ENCODE results near the gene SPAG16. TPM values are rescaled to one million over a fixed set of nuclear protein-coding genes. Genes with fewer than 3 reads are reported as not detected.

Gene SPAG16
- total RNA-seq, 1 donor from 2014 or later: 38.6 TPM

DNA sequence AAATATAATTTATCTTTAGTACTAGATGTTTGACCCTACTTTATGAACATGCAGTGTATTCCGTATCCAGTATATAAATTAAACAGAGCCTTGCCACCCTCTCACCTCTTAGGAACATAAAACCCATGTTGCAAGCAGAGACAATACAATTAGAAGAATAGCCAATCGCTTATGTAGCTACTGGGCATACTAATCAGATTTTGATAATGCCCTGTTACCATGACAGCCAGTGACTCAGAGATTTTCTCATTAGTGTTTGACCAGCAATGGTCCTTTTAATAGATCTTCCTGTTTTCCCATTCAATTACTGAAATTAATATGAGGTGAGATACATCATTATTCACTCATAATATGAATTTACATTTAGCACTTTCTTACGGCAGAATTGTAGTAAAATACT, 579.3 kb downstream of the SPAG16 start:
- Histone ChIP-seq H3K27me3 (ENCODE audit: control insufficient read depth in 3 of 3, insufficient read depth in 3 of 3, low read length in 3 of 3) (no peaks in the 10 kb centered on the region), H3K4me1 (ENCODE audit: control insufficient read depth in 3 of 3, insufficient read depth in 3 of 3, low read length in 3 of 3) (no peaks in the 10 kb centered on the region), H3K9me3 (ENCODE audit: control insufficient read depth in 3 of 3, low read length in 3 of 3) (peaks cover 0 to 2% (median 0%) of the 10 kb centered on the region in 3 donors), H3K4me3 (ENCODE audit: low read length in 3 of 3) (no peak overlapping the region), H3K27ac (ENCODE audit: low read depth, low read length) (no peak overlapping the region), H3K36me3 (ENCODE audit: control insufficient read depth in 3 of 3, insufficient read depth in 3 of 3, low read length in 3 of 3) (no peaks in the 10 kb centered on the region), H3K9ac (ENCODE audit: low read depth in 1 of 3, low read length in 3 of 3) (no peak overlapping the region)

DNA sequence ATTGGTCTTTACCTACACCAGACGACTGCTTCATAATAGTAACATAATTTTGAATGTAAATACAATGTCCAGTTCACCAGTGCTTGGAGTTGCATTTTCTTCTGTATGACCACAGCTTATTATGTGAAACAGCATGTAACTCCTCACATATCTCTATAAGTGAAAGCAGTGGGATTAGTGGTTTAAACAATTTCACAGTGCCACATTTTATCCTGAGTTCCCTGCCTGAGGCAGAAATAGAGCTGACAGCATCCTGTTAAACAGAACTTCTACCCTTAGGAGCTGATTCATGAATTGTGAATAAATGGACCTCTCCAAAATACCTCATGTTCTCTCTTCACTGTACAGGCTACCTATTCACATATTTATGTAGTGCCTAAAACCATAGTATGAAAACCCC, 584.3 kb downstream of the SPAG16 start:
- no peak overlapping the region for H3K27ac ChIP-seq (ENCODE audit: low read depth, low read length)
- H3K9me3 ChIP-seq (ENCODE audit: control insufficient read depth in 3 of 3, low read length in 3 of 3): peaks cover 0 to 2% (median 0%) of the 10 kb centered on the region in 3 donors
- no peaks in the 10 kb centered on the region for H3K4me1 ChIP-seq (ENCODE audit: control insufficient read depth in 3 of 3, insufficient read depth in 3 of 3, low read length in 3 of 3)
- no peaks in the 10 kb centered on the region for H3K36me3 ChIP-seq (ENCODE audit: control insufficient read depth in 3 of 3, insufficient read depth in 3 of 3, low read length in 3 of 3)
- H3K27me3 ChIP-seq (ENCODE audit: control insufficient read depth in 3 of 3, insufficient read depth in 3 of 3, low read length in 3 of 3): no peaks in the 10 kb centered on the region
- H3K9ac ChIP-seq (ENCODE audit: low read depth in 1 of 3, low read length in 3 of 3): no peak overlapping the region
- no peak overlapping the region for H3K4me3 ChIP-seq (ENCODE audit: low read length in 3 of 3)

DNA sequence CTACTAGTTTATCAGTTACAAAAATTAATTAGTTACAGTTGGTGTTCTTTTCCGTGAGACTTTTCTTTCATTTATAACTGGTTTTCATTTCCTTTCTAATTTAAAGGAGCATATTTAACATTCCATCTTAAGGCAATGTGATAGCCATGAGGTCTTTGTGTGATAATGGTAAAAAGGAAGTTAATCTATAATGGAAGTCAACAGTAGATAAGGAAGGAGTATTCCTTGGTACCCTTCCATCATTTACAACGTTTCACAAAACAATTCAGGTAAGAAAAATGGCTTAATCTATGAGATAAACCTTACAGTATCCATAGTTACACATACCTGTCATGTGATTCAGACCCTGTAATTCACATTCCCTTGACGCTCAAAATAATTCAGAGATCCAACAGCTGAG, 601.2 kb downstream of the SPAG16 start:
- H3K36me3 ChIP-seq (ENCODE audit: control insufficient read depth in 3 of 3, insufficient read depth in 3 of 3, low read length in 3 of 3): no peaks in the 10 kb centered on the region

DNA sequence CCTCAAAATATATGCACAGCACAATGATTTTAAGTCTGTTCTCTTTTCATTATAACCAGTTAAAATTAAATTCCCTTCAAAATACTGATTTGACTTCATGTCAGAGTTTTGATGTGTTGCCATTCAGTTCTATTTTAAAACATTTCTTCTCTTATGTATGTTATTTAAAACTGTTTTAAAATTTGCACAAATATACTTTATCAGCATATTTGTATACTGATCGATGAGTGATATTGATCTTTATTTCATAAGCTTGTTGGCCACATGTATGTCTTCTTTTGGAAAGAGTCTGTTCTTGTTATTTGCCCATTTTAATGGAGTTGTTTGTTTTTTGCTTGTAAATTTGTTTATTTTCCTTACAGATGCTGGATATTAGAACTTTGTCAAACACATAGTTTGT, 630.2 kb downstream of the SPAG16 start:
- Histone ChIP-seq H3K27me3 (ENCODE audit: control insufficient read depth in 3 of 3, insufficient read depth in 3 of 3, low read length in 3 of 3) (no peaks in the 10 kb centered on the region), H3K4me3 (ENCODE audit: low read length in 3 of 3) (no peak overlapping the region), H3K27ac (ENCODE audit: low read depth, low read length) (no peak overlapping the region), H3K4me1 (ENCODE audit: control insufficient read depth in 3 of 3, insufficient read depth in 3 of 3, low read length in 3 of 3) (no peaks in the 10 kb centered on the region), H3K9ac (ENCODE audit: low read depth in 1 of 3, low read length in 3 of 3) (no peak overlapping the region), H3K9me3 (ENCODE audit: control insufficient read depth in 3 of 3, low read length in 3 of 3) (peaks cover 0 to 4% (median 2%) of the 10 kb centered on the region in 3 donors), H3K36me3 (ENCODE audit: control insufficient read depth in 3 of 3, insufficient read depth in 3 of 3, low read length in 3 of 3) (no peaks in the 10 kb centered on the region)

More for the DNA sequence above, 601.2 kb downstream of the SPAG16 start:
- Histone ChIP-seq H3K9ac (ENCODE audit: low read depth in 1 of 3, low read length in 3 of 3) (no peak overlapping the region), H3K9me3 (ENCODE audit: control insufficient read depth in 3 of 3, low read length in 3 of 3) (no peaks in the 10 kb centered on the region), H3K27ac (ENCODE audit: low read depth, low read length) (no peak overlapping the region), H3K4me1 (ENCODE audit: control insufficient read depth in 3 of 3, insufficient read depth in 3 of 3, low read length in 3 of 3) (no peaks in the 10 kb centered on the region), H3K27me3 (ENCODE audit: control insufficient read depth in 3 of 3, insufficient read depth in 3 of 3, low read length in 3 of 3) (no peaks in the 10 kb centered on the region), H3K4me3 (ENCODE audit: low read length in 3 of 3) (no peak overlapping the region)

DNA sequence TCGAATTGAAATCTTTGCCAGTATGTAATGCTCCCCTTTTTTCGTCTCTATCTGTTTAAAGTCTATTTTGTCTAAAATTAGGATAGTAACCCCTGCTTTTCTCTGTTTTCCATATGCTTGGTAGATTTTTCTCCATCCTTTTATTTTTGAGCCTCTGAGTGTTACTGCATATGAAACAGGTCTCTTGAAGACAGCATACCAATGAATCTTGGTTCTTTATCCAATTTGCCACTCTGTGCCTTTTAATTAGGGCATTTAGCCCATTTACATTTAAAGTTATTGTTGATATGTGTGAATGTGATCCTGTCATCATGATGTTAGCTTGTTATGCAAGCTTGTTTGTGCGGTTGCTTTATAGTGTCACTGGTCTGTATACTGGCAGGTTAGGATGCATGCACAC, 635.8 kb downstream of the SPAG16 start:
- no peak overlapping the region for H3K27ac ChIP-seq (ENCODE audit: low read depth, low read length)
- H3K4me3 ChIP-seq (ENCODE audit: low read length in 3 of 3): no peak overlapping the region
- no peaks in the 10 kb centered on the region for H3K27me3 ChIP-seq (ENCODE audit: control insufficient read depth in 3 of 3, insufficient read depth in 3 of 3, low read length in 3 of 3)
- no peaks in the 10 kb centered on the region for H3K4me1 ChIP-seq (ENCODE audit: control insufficient read depth in 3 of 3, insufficient read depth in 3 of 3, low read length in 3 of 3)
- H3K9ac ChIP-seq (ENCODE audit: low read depth in 1 of 3, low read length in 3 of 3): no peak overlapping the region
- peaks cover 5 to 11% (median 8%) of the 10 kb centered on the region in 3 donors for H3K9me3 ChIP-seq (ENCODE audit: control insufficient read depth in 3 of 3, low read length in 3 of 3)
- no peaks in the 10 kb centered on the region for H3K36me3 ChIP-seq (ENCODE audit: control insufficient read depth in 3 of 3, insufficient read depth in 3 of 3, low read length in 3 of 3)

DNA sequence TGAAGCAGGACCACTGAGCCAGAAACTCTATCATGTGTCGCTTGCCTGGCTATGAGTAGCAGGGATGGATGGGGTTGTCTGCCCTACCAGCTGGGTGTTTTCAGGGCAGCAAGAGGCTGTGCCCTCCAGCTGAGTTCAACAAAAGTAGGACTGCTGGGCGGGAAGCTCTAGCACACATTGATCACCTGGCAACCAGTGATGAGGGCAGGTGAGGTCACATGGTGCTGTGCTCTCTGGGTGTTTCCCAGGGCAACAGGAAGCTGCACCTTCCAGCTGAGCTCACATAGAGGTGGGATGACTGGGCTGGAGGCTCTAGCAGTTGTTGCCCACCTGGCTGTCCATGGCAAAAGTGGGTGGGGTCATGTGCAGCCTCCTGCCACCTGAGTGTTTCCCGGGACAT, 639.3 kb downstream of the SPAG16 start:
- Histone ChIP-seq H3K9me3 (ENCODE audit: control insufficient read depth in 3 of 3, low read length in 3 of 3) (peaks cover 5 to 11% (median 8%) of the 10 kb centered on the region in 3 donors), H3K36me3 (ENCODE audit: control insufficient read depth in 3 of 3, insufficient read depth in 3 of 3, low read length in 3 of 3) (no peaks in the 10 kb centered on the region), H3K4me1 (ENCODE audit: control insufficient read depth in 3 of 3, insufficient read depth in 3 of 3, low read length in 3 of 3) (no peaks in the 10 kb centered on the region), H3K9ac (ENCODE audit: low read depth in 1 of 3, low read length in 3 of 3) (no peak overlapping the region), H3K27ac (ENCODE audit: low read depth, low read length) (no peak overlapping the region), H3K27me3 (ENCODE audit: control insufficient read depth in 3 of 3, insufficient read depth in 3 of 3, low read length in 3 of 3) (no peaks in the 10 kb centered on the region), H3K4me3 (ENCODE audit: low read length in 3 of 3) (no peak overlapping the region)

DNA sequence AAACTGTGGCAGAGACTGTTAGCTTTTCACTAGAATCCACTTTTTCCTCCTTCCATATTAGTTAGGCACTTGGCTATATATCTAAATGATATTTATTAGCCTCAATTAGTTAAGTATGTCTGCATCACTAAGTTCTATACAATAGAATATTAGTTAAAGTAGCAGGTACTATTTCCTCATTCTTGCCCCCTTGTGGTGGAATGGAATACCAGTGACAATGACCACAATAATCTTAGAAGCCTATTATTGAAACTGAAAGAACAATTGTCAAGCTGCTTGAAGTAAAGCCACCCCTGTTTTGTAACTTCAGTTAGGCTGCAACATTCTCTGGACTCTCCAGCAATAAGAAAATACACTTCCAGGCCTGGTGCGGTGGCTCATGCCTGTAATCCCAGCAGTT, 650.3 kb downstream of the SPAG16 start:
- no peaks in the 10 kb centered on the region for H3K36me3 ChIP-seq (ENCODE audit: control insufficient read depth in 3 of 3, insufficient read depth in 3 of 3, low read length in 3 of 3)
- no peaks in the 10 kb centered on the region for H3K4me1 ChIP-seq (ENCODE audit: control insufficient read depth in 3 of 3, insufficient read depth in 3 of 3, low read length in 3 of 3)

DNA sequence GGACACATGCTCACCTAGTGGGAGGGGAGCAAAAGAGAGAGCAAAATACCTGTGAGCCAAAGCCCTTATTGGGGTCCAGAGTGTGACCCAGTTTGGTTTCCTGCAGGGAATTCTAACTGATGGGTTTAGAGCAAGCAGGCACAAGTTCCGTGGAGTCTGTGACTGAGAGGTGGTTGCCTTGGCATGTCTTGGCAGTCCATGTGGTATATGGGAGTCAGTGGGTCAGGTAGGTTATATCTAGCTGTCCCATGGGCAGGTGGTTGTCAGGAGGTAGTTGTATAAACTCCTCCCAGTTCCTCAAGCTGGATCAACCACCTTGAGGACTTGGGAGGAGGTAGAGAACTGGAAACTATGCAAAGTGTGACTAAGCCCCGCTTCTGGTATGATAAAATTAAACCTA, 673.8 kb downstream of the SPAG16 start:
- Histone ChIP-seq H3K4me1 (ENCODE audit: control insufficient read depth in 3 of 3, insufficient read depth in 3 of 3, low read length in 3 of 3) (no peaks in the 10 kb centered on the region), H3K9ac (ENCODE audit: low read depth in 1 of 3, low read length in 3 of 3) (no peak overlapping the region), H3K27ac (ENCODE audit: low read depth, low read length) (no peak overlapping the region), H3K9me3 (ENCODE audit: control insufficient read depth in 3 of 3, low read length in 3 of 3) (no peaks in the 10 kb centered on the region), H3K36me3 (ENCODE audit: control insufficient read depth in 3 of 3, insufficient read depth in 3 of 3, low read length in 3 of 3) (no peaks in the 10 kb centered on the region), H3K27me3 (ENCODE audit: control insufficient read depth in 3 of 3, insufficient read depth in 3 of 3, low read length in 3 of 3) (no peaks in the 10 kb centered on the region), H3K4me3 (ENCODE audit: low read length in 3 of 3) (no peak overlapping the region)

More for the DNA sequence above, 650.3 kb downstream of the SPAG16 start:
- Histone ChIP-seq H3K27ac (ENCODE audit: low read depth, low read length) (no peak overlapping the region), H3K27me3 (ENCODE audit: control insufficient read depth in 3 of 3, insufficient read depth in 3 of 3, low read length in 3 of 3) (no peaks in the 10 kb centered on the region), H3K9ac (ENCODE audit: low read depth in 1 of 3, low read length in 3 of 3) (no peak overlapping the region), H3K4me3 (ENCODE audit: low read length in 3 of 3) (no peak overlapping the region), H3K9me3 (ENCODE audit: control insufficient read depth in 3 of 3, low read length in 3 of 3) (no peaks in the 10 kb centered on the region)

DNA sequence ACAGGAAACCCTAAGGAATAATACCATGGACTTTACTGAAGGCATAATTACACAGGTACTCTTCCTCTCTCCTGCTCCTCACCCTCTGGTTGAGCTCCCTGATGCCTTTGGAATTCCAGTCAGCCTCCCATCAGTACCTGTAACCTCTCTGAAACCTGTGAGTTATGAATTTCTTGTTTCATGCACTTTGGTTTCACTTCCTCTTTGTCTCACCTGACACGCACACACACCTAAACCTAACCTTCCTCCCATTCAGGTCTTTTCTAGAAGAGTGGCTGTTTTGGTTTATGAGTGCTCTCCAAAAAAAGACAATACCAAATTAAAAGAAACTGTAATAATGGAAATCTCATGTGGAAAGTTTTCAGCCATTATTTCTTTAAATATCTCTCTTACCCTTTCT, 675.3 kb downstream of the SPAG16 start:
- Histone ChIP-seq H3K36me3 (ENCODE audit: control insufficient read depth in 3 of 3, insufficient read depth in 3 of 3, low read length in 3 of 3) (no peaks in the 10 kb centered on the region), H3K9me3 (ENCODE audit: control insufficient read depth in 3 of 3, low read length in 3 of 3) (no peaks in the 10 kb centered on the region), H3K4me3 (ENCODE audit: low read length in 3 of 3) (no peak overlapping the region), H3K27me3 (ENCODE audit: control insufficient read depth in 3 of 3, insufficient read depth in 3 of 3, low read length in 3 of 3) (no peaks in the 10 kb centered on the region), H3K9ac (ENCODE audit: low read depth in 1 of 3, low read length in 3 of 3) (no peak overlapping the region), H3K27ac (ENCODE audit: low read depth, low read length) (no peak overlapping the region), H3K4me1 (ENCODE audit: control insufficient read depth in 3 of 3, insufficient read depth in 3 of 3, low read length in 3 of 3) (no peaks in the 10 kb centered on the region)

DNA sequence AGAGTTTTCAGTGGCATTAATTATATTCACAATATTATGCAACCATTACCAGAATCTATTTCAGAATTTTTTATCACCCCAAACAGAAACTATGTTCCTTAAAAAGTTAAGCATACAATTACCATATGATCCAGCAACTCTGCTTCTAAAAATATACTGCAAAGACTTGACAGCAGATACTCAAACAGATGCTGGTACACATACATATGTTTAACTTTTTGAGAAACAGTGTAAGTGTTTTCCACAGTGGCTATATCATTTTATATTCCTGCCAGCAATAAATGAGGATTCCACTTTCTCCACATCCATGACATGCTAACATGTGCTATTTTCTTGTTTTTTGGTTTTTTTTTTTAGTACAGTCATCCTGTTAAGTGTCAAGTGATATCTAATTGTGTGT, 687.3 kb downstream of the SPAG16 start:
- Histone ChIP-seq H3K27me3 (ENCODE audit: control insufficient read depth in 3 of 3, insufficient read depth in 3 of 3, low read length in 3 of 3) (no peaks in the 10 kb centered on the region), H3K9me3 (ENCODE audit: control insufficient read depth in 3 of 3, low read length in 3 of 3) (no peaks in the 10 kb centered on the region), H3K27ac (ENCODE audit: low read depth, low read length) (no peak overlapping the region), H3K4me3 (ENCODE audit: low read length in 3 of 3) (no peak overlapping the region), H3K36me3 (ENCODE audit: control insufficient read depth in 3 of 3, insufficient read depth in 3 of 3, low read length in 3 of 3) (no peaks in the 10 kb centered on the region), H3K9ac (ENCODE audit: low read depth in 1 of 3, low read length in 3 of 3) (no peak overlapping the region), H3K4me1 (ENCODE audit: control insufficient read depth in 3 of 3, insufficient read depth in 3 of 3, low read length in 3 of 3) (no peaks in the 10 kb centered on the region)

DNA sequence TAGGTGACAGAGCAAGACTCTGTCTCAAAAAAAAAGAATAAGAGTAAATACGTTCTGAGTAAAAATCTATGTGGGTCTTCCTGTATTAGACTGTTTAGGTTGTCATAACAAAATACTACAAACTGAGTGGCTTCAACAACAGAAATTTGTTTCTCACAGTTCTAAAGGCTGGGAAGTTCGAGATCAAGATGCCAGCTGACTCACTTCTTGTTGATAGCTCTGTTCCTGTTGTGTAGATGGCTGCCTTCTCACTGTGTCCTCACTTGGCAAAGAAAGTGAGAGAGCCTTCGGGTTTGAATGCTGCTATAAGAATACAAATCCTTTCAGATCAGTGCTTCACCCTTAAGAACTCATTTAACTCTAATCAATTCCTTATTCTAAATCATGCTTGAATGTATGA, 696.6 kb downstream of the SPAG16 start:
- H3K27ac ChIP-seq (ENCODE audit: low read depth, low read length): no peak overlapping the region
- H3K27me3 ChIP-seq (ENCODE audit: control insufficient read depth in 3 of 3, insufficient read depth in 3 of 3, low read length in 3 of 3): no peaks in the 10 kb centered on the region
- H3K9me3 ChIP-seq (ENCODE audit: control insufficient read depth in 3 of 3, low read length in 3 of 3): no peaks in the 10 kb centered on the region
- H3K36me3 ChIP-seq (ENCODE audit: control insufficient read depth in 3 of 3, insufficient read depth in 3 of 3, low read length in 3 of 3): no peaks in the 10 kb centered on the region
- no peaks in the 10 kb centered on the region for H3K4me1 ChIP-seq (ENCODE audit: control insufficient read depth in 3 of 3, insufficient read depth in 3 of 3, low read length in 3 of 3)
- H3K9ac ChIP-seq (ENCODE audit: low read depth in 1 of 3, low read length in 3 of 3): no peak overlapping the region
- H3K4me3 ChIP-seq (ENCODE audit: low read length in 3 of 3): no peak overlapping the region

Measured in skeletal muscle tissue (tissue), 4 donors.